ENCODE measurements around the gene ARHGAP25. TPM values are rescaled to one million over a fixed set of nuclear protein-coding genes. Genes with fewer than 3 reads are reported as not detected.

The ARHGAP25 gene
- total and polyA plus RNA-seq, 2 donors (not counting 3 experiments of a cell fraction or from before 2014, with no cell fraction given) = 0.50 to 2.0 TPM

DNA sequence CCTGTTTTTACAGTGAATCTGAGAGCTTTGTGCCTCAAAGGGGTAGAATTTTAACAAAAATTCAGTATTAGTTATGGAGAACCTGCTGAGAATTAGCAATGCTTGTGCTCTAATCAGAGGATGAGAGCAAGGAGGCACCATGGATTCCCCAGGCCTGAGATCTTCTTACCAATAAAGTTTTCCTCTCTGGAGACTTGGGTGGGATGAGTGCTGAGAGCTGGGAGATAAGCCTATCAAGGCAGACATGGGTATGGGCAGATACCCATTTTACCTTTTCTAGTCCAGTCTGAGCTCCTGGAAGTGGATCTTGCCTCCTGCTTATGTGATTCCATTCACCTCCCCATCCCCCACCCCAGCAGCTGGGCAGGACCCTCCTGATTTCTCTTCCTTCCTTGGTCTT, 82.7 kb downstream of the ARHGAP25 start:
- DNase-seq (ENCODE audit: low read depth, low spot score) = no peak
- ChIA-PET POLR2A (no interaction called here), CTCF (interaction anchor here (2.2 kb wide), 1 partner anchor 65 kb away, joined by 5 read pairs; no protein-coding TSS in a partner anchor)
- dilution Hi-C loops (cut with MboI; ENCODE audit: extremely low pct_ligation_motif_present, low sequenced_read_pairs) (no loop called here), intact Hi-C loops (cut with micrococcal nuclease) (no loop called here)
- TF ChIP-seq EZH2 (IDR thresholded peaks at IDR 0.05; ENCODE audit: borderline replicate concordance, low read depth, low read length, severe bottlenecking) (no peak), MYC (IDR thresholded peaks at IDR 0.05; ENCODE audit: low read depth, low read length) (no peak), JUN (IDR thresholded peaks at IDR 0.05; ENCODE audit: borderline replicate concordance, insufficient read depth, insufficient read length, low read depth) (no peak), POLR2AphosphoS5 (IDR thresholded peaks at IDR 0.05; ENCODE audit: insufficient read depth, low read depth, low read length) (no peak), POLR2A (IDR thresholded peaks at IDR 0.05; ENCODE audit: low read depth, low read length) (no peak), GATA2 (IDR thresholded peaks at IDR 0.05; ENCODE audit: insufficient read depth, insufficient read length, low read depth, low read length) (no peak), FOS (IDR thresholded peaks at IDR 0.05; ENCODE audit: borderline replicate concordance, insufficient read depth, low read length) (no peak)
- TF ChIP-seq, protein P1, sequence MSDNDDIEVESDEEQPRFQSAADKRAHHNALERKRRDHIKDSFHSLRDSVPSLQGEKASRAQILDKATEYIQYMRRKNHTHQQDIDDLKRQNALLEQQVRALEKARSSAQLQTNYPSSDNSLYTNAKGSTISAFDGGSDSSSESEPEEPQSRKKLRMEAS (IDR thresholded peaks at IDR 0.05; ENCODE audit: insufficient read depth, insufficient read length) = no peak
- TF ChIP-seq, protein P2, sequence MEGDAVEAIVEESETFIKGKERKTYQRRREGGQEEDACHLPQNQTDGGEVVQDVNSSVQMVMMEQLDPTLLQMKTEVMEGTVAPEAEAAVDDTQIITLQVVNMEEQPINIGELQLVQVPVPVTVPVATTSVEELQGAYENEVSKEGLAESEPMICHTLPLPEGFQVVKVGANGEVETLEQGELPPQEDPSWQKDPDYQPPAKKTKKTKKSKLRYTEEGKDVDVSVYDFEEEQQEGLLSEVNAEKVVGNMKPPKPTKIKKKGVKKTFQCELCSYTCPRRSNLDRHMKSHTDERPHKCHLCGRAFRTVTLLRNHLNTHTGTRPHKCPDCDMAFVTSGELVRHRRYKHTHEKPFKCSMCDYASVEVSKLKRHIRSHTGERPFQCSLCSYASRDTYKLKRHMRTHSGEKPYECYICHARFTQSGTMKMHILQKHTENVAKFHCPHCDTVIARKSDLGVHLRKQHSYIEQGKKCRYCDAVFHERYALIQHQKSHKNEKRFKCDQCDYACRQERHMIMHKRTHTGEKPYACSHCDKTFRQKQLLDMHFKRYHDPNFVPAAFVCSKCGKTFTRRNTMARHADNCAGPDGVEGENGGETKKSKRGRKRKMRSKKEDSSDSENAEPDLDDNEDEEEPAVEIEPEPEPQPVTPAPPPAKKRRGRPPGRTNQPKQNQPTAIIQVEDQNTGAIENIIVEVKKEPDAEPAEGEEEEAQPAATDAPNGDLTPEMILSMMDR (IDR thresholded peaks at IDR 0.05; ENCODE audit: extremely low read depth in 1 of 2, insufficient read depth in 1 of 2, low read depth in 1 of 2, low read length in 2 of 2) = no peak
- Histone ChIP-seq H3K79me2 (ENCODE audit: control insufficient read depth, insufficient read depth, low read length) (no peaks in the 10 kb centered on the region), H3K9me1 (replicated peaks; ENCODE audit: control insufficient read depth, extremely low read depth, insufficient read depth, low read length) (no peaks in the 10 kb centered on the region), H3K9ac (replicated peaks; ENCODE audit: extremely low read depth, insufficient read depth, low read length) (no peak overlapping the region), H2AFZ (ENCODE audit: low read depth, low read length) (no peak overlapping the region), H3K4me3 (replicated peaks in 1 of 3; ENCODE audit: insufficient read depth in 1 of 3, low read depth in 1 of 3, low read length in 3 of 3) (no peak overlapping the region), H3K27ac (ENCODE audit: insufficient read depth, low read depth, low read length) (no peak overlapping the region), H4K20me1 (replicated peaks; ENCODE audit: control insufficient read depth, extremely low read depth, insufficient read depth, low read length) (no peaks in the 10 kb centered on the region), H3K4me2 (ENCODE audit: insufficient read depth, low read length) (no peak overlapping the region), H3K4me1 (ENCODE audit: control insufficient read depth, extremely low read depth, insufficient read depth, low read length) (no peaks in the 10 kb centered on the region), H3K9me3 (replicated peaks; ENCODE audit: control insufficient read depth, insufficient read depth, low read length) (no peaks in the 10 kb centered on the region), H3K36me3 (ENCODE audit: control insufficient read depth in 2 of 2, extremely low read depth in 1 of 2, insufficient read depth in 2 of 2, low read length in 2 of 2) (no peaks in the 10 kb centered on the region), H3K27me3 (ENCODE audit: control insufficient read depth in 2 of 2, insufficient read depth in 2 of 2, low read length in 2 of 2) (no peaks in the 10 kb centered on the region)
- BruUV-seq (replicated peaks) = no TSS peak
- FAIRE-seq = no peak

All from endothelial cell of umbilical vein (primary cell).